Activated CD4-positive, alpha-beta T cell treated with anti-CD3 and anti-CD28 coated beads, Interleukin-2, Interleukin-4, amounts not matched to agents 100 ng/mL and 50 ng/mL, durations not matched to agents 16 hours and 8 hours (primary cell): Measurements from ENCODE around the gene RNU5B-1.

Experiments
- DNase-seq: peaks from one replicate; pipeline ENCODE4 v3.0.0-alpha.2; 2020; ENCODE audit warnings: low spot score

Gene RNU5B-1

DNA sequence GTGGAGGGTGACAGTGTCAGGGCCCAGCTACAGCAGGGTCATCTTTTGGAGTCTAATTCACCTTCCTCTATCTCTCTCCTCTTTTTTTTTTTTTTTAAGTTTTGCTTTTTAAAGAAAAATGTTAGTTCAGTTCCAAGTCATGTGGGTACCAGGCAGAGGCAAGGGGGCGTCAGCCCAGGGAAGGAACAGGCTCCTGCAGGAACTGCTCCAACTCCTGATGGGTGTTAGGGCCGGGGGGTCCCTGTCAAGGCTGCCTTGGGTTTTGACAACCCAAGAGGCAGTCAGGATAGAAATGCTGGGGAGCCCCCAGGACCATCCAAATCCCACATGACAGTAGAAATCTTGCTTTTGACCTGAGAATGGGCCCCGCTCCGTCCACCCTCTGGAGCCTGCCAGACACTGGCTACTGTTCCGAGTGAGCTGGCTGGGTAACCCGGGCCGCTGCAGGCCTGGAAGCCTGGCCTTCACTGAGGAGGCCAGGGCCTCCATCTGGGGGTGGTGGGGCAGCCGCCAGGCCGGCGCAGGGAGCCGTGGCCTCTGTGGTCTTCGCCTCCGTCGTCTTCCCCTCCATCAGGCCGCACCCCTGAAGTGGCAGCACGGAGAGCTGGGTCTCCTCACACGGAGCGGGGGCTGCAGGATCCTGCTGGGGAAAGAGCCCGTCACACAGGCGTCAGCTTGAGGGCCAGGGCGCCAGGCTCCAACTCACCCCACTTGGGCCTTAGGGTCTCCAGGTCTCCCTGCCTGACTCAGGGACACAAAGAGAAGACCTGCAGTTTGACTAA lies 24.2 kb downstream of the RNU5B-1 start:
- DNase-seq = no peak

DNA sequence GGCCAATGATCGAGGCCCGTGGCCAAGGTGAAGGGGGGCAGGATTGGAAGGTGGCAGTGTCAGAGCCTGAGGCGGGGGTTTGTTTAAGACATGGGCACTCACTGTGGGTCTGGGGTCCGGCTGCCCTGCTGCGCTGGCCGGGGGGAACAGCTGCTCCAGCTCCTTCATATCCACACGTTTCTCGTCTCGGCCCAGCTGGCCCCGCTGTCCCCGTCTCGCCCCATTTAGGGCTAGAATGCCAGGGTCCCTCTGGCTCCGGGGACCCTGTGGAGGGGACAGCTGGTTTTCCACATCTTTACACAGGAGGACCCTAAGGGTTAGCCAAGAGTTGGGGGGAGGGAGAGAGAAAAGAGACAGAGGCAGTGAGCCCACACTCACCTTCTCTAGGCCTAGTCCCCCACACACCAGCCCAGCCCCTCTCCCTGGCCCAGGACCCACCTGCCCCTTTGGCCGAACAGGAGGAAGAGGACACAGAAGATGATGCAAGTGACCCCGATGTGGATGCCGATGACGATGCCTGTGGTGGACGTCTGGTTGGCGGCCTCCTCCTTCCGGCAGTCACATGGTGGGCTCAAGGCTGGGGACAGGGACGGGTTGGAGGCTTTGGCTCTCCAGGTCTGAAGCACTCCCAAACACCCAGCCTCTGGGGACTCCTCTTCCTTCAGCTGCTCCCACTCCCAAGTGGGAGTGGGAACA lies 25.0 kb downstream of the RNU5B-1 start:
- DNase-seq = no peak

DNA sequence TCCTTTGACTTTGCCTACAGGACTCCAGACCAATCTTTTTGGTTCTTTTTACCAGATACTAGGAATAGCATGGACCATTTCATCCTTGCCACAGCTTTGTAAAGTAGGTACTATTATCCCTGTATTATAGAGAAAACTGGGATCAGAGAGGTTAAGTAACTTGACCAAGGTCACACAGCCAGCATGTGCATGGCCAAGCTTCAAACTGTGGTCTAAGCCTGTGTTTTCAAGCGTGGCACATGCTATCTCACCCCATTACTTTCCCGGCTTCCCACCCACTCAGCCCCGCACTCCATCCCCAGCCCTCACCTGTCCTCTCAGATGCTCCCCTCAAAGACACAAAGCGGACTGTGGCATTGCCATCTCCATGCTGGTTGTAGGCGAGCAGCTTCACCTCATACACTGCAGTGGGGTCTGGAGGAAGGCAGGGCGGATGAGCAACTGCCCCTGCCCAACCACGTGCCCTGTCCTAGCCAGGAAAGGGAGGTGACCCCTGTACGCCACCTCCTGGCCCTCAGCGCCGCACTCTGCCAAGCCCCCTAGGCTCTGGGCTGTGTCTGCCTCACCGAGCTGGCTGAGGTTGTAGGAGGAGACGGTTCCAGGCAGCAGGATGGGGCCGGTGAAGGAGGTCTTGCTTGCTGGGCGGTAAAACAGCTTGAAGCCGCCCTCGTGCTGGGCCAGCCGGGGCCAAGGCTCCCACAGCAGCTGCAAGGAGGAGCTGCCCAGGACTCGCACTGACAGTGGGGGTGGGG lies 25.7 kb downstream of the RNU5B-1 start:
- DNase-seq = no peak

DNA sequence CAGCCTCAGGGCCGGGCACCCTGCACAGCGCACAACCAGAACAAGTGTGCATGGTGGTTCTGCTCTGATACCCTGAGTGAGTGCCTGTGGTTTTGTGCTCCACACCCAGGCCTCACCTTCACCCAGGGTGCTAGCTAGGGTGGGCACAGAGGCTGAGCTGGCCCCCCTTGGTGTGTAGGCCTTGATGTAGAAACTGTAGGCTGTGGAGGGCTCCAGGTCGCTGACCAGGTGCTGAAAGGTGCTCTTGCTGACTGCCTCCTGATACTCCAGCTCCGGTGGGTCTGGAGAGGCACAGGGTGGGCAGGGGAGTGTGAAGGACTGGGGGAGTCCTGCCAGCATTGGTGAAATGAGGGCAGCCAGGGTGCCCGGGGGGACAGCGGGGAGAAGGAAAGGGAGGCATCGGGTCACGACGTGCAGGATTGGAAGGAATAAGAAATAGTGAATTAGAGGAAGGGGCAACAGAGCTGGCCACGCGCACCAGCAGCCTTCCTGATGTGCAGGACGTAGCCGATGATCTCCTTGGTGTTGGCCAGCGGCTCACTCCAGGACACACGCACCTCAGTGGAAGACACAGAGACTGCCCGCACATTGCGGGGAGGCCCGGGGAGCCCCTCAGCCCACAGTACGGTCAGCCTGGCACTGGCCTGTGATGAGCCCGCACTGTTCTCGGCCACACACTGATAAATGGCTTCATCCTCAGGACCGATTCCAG lies 26.6 kb downstream of the RNU5B-1 start:
- no peak for DNase-seq

DNA sequence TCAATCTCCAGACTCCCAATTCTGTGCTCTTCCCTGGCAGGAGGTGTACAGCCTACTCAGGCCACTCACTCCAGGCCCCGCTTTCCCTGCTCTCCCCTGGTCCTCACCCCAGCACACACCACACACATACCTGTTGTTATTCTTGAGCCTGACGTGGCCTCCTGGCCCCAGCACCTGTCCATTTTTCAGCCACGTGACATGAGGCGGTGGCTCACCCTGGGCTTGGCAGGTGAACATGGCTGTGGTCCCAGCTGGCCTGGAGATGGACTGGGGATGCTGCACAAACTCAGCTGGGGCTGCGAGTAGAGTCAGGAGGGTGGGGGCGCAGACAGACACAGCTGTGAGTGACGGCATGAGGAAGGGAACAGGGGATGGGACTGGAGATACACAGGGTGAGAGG lies 27.3 kb downstream of the RNU5B-1 start:
- no peak for DNase-seq

DNA sequence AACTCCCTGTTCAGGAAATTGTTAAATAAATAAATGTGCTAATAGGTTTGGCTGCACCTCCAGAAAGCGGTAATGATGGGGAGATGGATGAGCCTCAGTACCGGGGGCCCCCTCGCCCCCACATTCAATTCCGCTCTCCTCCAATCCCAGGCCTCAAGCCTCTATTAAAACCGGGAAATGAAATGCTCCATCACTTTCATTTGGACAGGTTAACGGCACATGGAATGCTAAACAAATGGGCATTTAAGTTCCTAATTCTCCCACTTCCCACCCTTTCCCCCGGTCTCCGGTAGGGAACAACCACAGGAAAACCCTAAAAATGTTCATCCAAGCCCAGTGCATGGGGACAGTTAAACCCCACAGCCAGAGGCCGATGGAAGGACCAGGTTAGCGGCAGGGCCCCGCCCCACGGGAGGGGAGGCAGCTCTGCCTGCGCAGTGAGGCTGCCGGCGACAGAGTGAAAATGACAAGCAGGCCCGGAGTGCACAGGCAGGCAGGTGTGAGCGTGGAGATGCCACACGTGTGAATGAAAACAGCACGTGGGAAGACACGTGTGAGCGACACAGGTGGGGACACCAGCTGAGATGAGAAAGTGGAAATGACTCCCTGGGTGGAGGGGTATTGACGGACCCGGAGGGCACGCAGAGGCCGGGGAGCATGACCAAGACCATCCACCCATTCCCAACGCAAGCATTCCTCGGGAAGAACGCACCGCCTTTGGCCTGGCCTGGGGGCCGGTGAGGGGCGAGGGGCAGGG lies 28.1 kb downstream of the RNU5B-1 start:
- no peak for DNase-seq

DNA sequence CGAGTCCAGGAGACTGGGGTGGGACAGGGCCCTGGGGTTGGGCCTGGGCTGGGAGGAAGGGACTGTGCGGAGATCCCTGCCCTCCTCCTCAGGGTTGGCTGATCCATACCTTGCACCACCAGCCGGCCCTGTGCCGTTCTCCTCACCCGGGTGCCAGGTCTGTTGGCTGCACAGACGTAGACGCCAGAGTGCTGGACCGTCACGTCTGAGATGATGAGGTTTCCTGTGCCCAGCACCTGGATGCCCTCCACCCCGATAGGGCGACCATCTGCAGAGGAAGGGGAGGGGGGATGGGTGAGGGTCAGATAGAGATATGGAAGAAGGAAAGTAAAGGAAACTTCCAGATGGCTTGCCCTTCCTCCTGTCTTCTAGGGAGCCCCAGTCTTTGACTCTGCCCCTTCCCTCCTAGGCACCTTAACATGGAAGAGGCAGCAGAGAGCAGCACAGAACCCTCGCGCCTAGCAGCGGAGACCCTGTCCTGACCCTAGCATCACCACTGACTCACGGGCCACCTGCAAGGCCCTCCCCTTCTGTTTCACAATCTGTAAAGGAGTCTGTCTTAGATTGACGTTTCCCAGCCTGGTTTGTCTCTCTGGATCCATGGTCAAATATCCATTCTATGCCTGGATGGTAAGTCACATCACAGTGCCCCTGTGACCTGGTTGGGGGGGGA lies 28.8 kb downstream of the RNU5B-1 start:
- DNase-seq = no peak

DNA sequence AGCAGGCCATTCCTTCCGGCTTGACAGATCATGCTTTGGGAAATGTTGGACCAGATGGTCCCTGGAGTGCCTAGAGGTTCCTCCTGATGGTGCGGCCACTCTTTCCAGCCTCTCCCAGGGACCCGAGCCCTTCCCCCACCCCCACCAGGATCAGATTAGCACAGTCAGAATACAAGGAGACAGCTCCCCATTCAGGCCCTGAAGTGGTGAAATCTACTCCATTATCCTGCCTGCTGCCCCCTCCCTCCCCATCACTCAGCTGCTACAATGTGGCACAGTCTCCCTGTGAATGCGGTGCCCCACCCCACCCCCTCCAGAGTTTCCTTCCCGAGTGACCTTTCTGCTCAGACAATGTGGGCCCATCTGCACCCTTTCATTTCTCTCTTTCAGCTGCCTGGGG lies 29.4 kb downstream of the RNU5B-1 start:
- DNase-seq = no peak

DNA sequence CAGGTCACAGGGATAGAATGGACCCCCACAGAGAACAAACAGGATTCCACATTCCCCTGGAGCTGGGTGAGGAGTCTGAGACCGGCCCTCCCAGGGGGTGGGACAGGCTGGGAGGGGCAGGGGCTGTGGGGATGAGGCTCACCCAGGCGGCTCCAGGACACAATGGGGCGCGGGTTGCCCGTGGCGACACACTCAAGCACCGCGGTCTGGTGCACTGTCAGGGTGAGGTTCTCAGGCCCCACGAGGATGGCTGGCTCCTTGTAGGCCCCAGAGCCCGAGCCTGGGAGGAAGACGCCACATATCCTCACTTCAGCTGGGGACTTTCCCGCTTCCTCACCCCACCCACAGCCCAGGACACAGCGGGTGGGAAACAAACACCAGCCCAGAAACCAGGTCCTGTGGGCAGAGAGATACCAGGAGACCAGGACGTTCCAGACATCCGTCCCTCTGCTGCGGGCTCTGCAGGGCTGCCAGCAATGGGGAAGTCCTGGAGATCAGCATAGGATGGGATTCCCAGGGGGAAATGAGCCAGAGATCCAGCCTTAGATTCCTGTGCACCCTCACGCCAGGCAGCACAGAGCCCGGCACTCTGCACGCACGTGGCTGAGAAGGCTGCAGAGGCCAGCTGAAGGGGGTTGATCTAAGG lies 30.2 kb downstream of the RNU5B-1 start:
- DNase-seq = no peak

DNA sequence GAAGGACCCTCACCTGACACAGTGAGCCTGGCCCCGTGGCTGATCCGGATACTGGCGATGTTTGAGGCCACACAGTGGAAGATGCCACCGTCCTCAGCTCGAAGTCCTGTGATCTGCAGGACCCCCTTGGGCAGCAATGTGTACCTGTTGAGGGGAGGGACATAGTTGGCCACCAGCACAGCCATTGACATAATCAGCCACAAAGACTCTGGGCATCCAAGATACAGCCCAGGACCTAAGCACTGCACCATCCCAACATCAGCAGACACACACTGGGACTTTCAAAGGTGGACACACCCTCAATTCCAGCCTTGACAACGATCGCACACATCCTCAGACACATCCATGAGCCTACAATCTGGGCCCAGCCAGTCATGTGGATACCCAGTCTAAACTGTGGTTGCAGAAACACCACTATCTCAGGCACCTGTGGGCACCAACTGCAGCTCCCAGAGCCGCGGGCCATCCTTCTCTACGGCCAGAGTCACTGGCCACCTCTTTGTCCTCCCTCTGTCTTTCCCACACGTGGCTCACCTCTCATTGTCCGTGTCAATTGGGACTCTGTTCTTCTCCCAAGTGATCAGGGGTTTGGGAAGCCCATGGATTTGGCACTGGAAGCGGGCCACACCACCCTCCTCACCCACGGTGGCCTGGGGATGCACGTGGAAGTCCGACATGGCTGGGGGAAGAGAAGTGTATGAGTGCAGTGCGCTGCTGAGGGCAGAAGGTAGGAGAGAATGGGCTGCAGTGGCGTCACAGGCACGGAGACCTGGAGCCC lies 31.0 kb downstream of the RNU5B-1 start:
- no peak for DNase-seq

DNA sequence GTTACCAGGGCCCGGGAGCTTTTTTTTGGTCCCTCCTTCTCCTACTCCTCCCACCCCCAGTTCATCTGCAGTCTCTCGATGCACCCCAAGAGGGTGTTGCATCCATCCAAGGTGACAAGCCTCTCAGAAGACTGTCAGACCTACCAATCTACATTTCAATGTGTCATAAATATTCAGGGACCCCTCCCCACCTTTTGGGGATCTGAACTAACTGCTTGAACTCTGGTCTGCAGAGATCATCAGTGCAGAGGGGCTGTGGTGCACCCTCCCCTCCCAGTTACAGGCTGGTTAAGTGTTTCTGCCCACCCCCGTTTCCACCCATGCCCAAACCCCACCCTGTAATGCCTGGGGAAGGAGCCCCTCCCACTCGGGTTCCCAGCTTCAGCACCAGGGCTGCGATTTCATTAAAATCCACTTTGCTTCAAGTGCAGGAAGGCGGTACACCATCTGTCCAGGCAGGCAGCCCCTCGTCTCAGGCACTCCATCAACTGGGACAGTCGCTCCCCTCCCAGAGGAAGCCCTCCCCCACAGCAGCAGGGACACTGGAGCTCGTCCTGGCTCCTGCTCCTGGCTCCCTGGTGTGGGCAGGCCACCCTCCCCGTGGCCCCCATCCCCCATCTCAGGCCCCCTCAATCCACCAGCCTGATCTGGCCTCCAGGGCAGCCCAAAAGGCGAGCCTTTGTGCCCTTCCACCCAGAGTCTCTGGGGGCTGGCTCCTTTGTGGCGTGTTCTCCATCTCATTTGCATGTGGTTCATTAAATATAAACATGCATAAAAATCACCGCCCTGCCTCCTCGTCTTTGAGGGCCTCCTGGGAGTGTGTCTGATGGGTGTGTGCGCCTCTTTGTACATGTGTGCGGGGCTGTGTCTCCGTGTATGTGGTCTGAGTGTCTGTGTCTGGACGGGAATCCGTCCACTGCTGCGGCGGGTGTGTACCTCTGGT lies 32.3 kb downstream of the RNU5B-1 start:
- no peak for DNase-seq

DNA sequence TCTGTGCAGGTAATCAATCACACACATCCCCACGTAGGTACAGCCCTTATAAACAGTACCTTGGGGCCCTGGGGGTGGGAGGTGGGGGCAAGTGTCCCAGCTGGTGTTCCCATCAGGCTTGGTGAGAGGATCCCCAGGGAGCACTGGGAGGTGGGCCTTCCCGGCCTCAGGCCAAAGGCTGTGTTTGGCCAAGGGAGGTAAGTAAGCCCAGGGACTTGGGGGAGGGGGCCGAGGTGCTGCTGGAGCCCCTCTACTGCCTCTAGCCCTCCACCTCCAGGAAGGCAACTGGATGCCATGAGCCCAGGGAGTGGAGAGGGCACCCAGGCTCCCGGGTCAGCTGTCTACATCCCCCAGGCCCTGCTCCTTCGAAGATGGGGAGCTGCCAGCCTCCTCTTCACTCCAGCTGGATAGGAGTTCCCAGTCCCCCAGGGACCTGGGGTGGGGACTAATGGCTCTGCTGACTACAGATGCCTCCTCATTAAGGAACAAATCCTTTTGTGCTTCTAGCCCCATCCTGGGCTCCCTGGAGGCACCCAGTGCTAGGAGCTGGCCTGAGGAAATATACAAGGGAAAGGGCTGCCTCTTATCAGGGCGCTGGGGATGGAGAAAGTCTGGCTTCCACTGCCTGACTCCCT lies 33.1 kb downstream of the RNU5B-1 start:
- DNase-seq = no peak

DNA sequence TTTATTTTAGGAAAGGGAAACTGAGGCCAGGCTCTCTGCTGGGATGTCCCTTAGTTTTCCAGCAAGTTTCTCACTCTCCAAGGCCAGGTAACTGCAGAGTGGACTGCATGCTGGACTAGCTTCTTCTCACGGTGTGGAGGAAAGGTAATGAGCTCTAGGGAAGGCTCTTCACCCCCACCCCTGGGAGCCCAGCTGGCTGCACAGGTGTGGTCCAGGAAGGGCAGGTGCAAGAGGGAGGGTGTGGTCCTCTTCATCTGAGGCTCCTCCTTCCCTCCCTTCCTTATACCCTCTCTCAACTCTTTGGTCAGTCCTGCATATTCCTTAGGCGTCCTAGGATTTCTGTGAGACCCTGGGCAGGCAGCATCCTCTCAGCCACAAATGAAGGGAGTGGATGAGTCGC lies 33.9 kb downstream of the RNU5B-1 start:
- no peak for DNase-seq

DNA sequence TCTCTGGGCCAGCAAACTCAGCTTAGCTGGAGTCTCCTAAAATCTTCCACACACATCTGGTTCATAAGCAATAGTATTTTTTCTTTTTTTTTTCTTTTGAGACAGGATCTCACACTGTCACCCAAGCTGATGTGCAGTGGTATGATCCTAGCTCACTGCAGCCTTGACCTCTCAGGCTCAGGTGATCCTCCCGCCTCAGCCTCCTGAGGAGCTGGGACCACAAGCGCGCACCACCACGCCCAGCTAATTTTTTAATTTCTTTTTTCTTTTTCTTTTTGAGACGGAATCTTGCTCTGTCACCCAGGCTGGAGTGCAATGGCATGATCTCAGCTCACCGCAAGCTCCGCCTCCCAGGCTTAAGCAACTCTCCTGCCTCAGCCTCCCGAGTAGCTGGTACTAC lies 34.3 kb downstream of the RNU5B-1 start:
- no peak for DNase-seq

DNA sequence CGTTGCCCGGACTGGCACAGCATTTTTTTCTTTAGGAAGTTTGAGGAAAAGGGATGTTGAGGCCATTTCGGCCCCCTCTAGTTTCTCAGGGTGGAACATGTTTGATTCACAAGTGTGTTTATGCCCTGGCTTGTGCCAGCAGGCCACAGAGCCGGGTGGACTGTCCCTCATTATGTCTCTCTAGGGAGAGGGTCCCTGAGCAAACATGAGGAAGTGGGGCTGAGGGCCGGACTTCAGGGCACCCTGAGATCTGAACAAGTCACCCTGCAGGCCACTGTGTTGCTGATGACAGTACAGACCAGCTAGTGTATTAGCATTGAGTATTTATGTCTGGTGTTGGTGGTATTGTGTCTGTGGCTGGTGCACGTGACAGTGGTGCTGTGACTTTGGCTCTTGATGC lies 34.9 kb downstream of the RNU5B-1 start:
- DNase-seq = no peak

DNA sequence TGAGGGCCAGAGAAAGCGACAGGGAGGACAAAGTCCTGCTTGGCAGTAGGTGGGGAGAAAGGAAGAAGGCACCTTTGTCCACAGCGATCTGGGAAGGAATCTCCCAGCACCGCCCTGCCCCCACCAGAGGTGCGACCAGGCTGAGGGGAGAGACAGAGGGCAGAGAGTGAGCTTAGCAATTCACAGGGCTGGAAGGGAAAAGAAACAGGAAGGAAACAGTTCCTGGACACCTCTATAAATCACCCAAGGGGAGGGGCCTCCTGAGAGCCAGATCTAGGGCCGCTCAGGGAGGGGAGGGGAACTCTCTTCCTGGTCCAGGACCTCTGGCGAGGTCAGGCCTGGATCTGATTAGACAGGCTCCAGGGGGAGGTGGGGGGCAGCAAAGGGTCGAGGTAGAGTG lies 35.4 kb downstream of the RNU5B-1 start:
- DNase-seq = no peak

DNA sequence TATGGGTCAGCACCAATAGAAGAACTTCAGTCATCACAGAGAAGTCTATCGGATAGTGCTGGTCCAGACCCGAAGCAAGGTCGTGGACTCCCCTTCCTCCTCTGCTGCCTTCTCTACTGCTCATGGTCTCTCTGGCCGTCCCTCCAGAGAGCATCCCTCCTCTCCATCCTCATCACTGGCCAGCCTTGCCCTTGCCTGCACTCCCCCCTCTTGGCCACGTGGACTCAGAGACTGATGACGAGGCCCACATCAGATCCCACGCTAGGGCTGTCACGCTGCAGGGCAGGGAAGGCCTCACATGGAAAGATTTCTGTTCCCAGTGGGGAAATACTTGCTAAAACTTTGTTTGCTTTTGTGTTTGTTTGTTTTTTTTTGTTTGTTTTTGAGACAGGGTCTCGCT lies 38.0 kb downstream of the RNU5B-1 start:
- no peak for DNase-seq

DNA sequence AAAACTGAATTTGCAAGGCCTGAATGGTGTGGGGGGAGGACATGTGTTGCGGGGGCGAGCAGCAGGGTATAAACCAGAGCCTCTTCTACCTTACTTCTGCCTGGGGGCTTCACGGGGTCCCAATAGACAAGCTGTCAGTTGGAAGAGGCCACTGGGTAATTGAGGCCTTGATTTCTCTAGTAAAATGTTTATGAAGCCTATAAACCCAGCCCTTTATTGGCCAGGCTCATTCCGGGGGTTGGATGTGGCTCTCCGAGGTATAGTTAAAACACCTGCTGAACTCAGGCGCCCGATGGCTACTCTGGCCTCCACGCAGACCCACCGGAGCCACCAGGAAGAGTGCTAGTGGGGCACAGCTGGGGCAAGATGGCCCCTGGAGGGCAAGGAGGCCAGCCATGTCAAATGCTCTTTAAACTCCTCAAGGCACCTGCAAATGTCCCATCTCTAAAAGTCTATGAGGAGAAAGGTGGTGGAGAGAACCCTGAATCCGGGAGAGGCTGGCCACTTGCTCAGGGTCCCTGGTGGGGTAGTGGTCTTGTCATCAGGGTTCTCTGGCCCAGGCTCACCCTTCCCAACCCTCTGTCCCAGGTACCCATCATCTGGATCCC lies 39.0 kb downstream of the RNU5B-1 start:
- no peak for DNase-seq
